Measurements from ENCODE around the gene OR2M7.

DNA sequence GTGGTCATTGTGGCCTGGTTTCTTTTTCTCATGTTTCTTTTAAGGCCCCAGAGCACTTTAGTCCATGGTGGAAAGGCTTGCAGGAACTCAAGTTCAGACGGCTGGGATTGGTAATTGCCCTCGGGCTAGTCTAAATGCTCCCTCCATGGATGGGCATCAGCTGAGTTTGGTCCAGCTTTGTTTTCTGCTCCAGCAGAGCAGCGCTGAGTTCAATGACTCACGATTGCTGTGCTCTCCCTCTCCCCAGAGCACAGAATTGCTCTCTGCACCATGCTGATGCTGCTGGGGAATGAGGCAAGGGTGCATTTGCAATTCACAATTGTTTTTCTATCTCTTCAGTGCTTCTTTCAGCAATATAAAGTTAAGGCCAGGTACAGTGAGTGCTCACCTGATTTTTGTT is 49.4 kb upstream of the OR2M7 start:
- TF ChIP-seq POLR2A (IDR thresholded peaks at IDR 0.05; ENCODE audit: low read depth, low read length) (no peak), POLR2AphosphoS5 (IDR thresholded peaks at IDR 0.05; ENCODE audit: low read depth, low read length) (no peak), TAF1 (IDR thresholded peaks at IDR 0.05; ENCODE audit: low read depth, low read length) (no peak)

All from GM12891 (cell line).